MM.1S (cell line): ENCODE measurements around the gene BCAS3.

Source experiments
- CTCF ChIP-seq: fragments of 300-600 bp; sonication (generic); IDR thresholded peaks from 2 replicates; pipeline ENCODE4 v1.5.1; 2016; ENCODE audit warnings: antibody characterized with exemption, low read length, mixed read lengths
- EZH2phosphoT487 ChIP-seq: fragments of 300-600 bp; sonication (generic); IDR thresholded peaks from 2 replicates; pipeline ENCODE4 v1.6.1; 2018; ENCODE audit warnings: antibody characterized with exemption, low read length

- TF ChIP-seq EZH2phosphoT487 (no peak), CTCF (no peak)
These were observed 379.6 kb downstream of the BCAS3 start for GRCh38 chr17:61057257-61057656.
